K562 (cell line): ENCODE measurements around the gene DNAJB4. TPM values are rescaled to one million over a fixed set of nuclear protein-coding genes. Genes with fewer than 3 reads are reported as not detected.

Experiments
- ATAC-seq: fragments of 200-7000 bp; cut with Tn5 transposase; 3 replicates; pipeline ENCODE4 v1.9.1; 2020; ENCODE audit warnings: moderate library complexity
- Bru-seq: library from RNA; stranded (reverse); fragments of 400-500 nt; gene quantifications from one replicate; lab custom pipeline; 2021; lab: Mats Ljungman, UMichigan
- BruChase-seq, 2 experiments: library from RNA; stranded (reverse); fragments of 400-500 nt; gene quantifications; one replicate each; lab custom pipeline; 2021; lab: Mats Ljungman, UMichigan
- BruUV-seq: library from RNA; stranded (reverse); fragments of 400-500 nt; replicated peaks from 2 replicates; lab custom pipeline; 2021; lab: Mats Ljungman, UMichigan
- CTCF ChIA-PET: fragments of 300-600 bp; formaldehyde crosslinking; extraction: SDS; loops from one replicate; lab custom pipeline; 2021; ENCODE audit warnings: low intra/inter-chr PET ratio; lab: Yijun Ruan, JAX
- POLR2A ChIA-PET: fragments of 300-600, 350-650 bp; sonication (Branson Sonifier 250); formaldehyde crosslinking; extraction: SDS; loops from one replicate; lab custom pipeline; 2021; ENCODE audit warnings: antibody characterized with exemption, inconsistent platforms; lab: Yijun Ruan, JAX
- DNase-seq, 4 experiments: peaks; one replicate each; pipeline versions ENCODE4 v3.0.0 to v3.0.0-alpha.2; 2011 to 2018; ENCODE audit warnings: low spot score in 3 of 4, mixed read lengths in 3 of 4; ENCODE audit errors: extremely low read depth in 1 of 4
- FAIRE-seq: peaks from 2 replicates; lab custom pipeline; 2011; peaks lifted over from hg19 to GRCh38; lab: Jason Lieb, UNC
- H2AFZ ChIP-seq: 2 replicates; pipeline ENCODE4 v1.6.0; 2011; ENCODE audit warnings: low read depth, low read length, control low read depth, inconsistent platforms
- H3K27ac ChIP-seq: fragments of 200-600 bp; 3 replicates; pipeline ENCODE4 v1.8.0; 2011; ENCODE audit warnings: low read depth, mild to moderate bottlenecking, control low read depth, inconsistent platforms, low read length, moderate library complexity, mixed read lengths; ENCODE audit errors: extremely low read depth
- H3K27me3 ChIP-seq, 2 experiments: fragments of 300-600 bp in 1 of 2; 2 replicates in 1 of 2; 3 replicates in 1 of 2; pipeline versions ENCODE4 v1.6.0 to v1.8.0; 2011; ENCODE audit warnings: inconsistent platforms in 2 of 2, low read length in 2 of 2, mild to moderate bottlenecking in 1 of 2, mixed read lengths in 1 of 2, moderate library complexity in 1 of 2; ENCODE audit not compliant: control insufficient read depth in 2 of 2, insufficient read depth in 2 of 2
- H3K36me3 ChIP-seq: fragments of 300-600 bp; 3 replicates; pipeline ENCODE4 v1.8.0; 2011; ENCODE audit warnings: mild to moderate bottlenecking, low read length, inconsistent platforms; ENCODE audit not compliant: control insufficient read depth, insufficient read depth
- H3K4me1 ChIP-seq, 2 experiments: fragments of 200-600 bp in 1 of 2; replicated peaks in 1 of 2; 2 replicates in 1 of 2; 3 replicates in 1 of 2; pipeline versions ENCODE4 v1.5.1 to v1.8.0; 2011; ENCODE audit warnings: inconsistent platforms in 2 of 2, low read length in 2 of 2, mild to moderate bottlenecking in 1 of 2, mixed read lengths in 1 of 2, moderate library complexity in 1 of 2; ENCODE audit not compliant: control insufficient read depth in 2 of 2, insufficient read depth in 2 of 2
- H3K4me2 ChIP-seq: 2 replicates; pipeline ENCODE4 v1.6.1; 2011; ENCODE audit warnings: low read length, control low read depth, inconsistent platforms, mixed read lengths; ENCODE audit not compliant: insufficient read depth
- H3K4me3 ChIP-seq: fragments of 200-600 bp; sonication (generic), shearing (Covaris generic); 2 replicates; pipeline ENCODE4 v1.5.1; 2016; ENCODE audit warnings: control low read depth, inconsistent platforms
- H3K79me2 ChIP-seq: fragments of 200-600 bp; 3 replicates; pipeline ENCODE4 v1.8.0; 2011; ENCODE audit warnings: low read length, inconsistent platforms; ENCODE audit not compliant: control insufficient read depth, insufficient read depth
- H3K9ac ChIP-seq, 2 experiments: 2 replicates each; pipeline versions ENCODE4 v1.6.0 to v1.6.1; 2011; ENCODE audit warnings: low read depth in 2 of 2, low read length in 2 of 2, control low read depth in 1 of 2, inconsistent platforms in 1 of 2, mild to moderate bottlenecking in 1 of 2, mixed read lengths in 1 of 2; ENCODE audit not compliant: insufficient read depth in 1 of 2
- H3K9me1 ChIP-seq: one replicate; pipeline ENCODE4 v1.6.0; 2011; ENCODE audit warnings: inconsistent platforms, mild to moderate bottlenecking, low read length, moderate library complexity; ENCODE audit not compliant: control insufficient read depth, insufficient read depth
- H3K9me3 ChIP-seq: replicated peaks from 2 replicates; pipeline ENCODE4 v1.5.1; 2011; ENCODE audit warnings: low read depth, low read length, inconsistent platforms; ENCODE audit not compliant: control insufficient read depth, insufficient read depth
- H4K20me1 ChIP-seq: replicated peaks from 2 replicates; pipeline ENCODE4 v1.6.1; 2011; ENCODE audit warnings: low read length, inconsistent platforms, mixed read lengths; ENCODE audit not compliant: control insufficient read depth, insufficient read depth
- CREM ChIP-seq: IDR thresholded peaks from 2 replicates; pipeline ENCODE4 v1.6.1; 2014; ENCODE audit warnings: antibody characterized with exemption, low read depth
- HDGF ChIP-seq: fragments of 450-650 bp; IDR thresholded peaks from 2 replicates; pipeline ENCODE4 v1.6.1; 2016
- KDM5B ChIP-seq: fragments of 200-600 bp; sonication (generic); IDR thresholded peaks from 2 replicates; pipeline ENCODE4 v1.6.1; 2012; ENCODE audit warnings: low read depth, mild to moderate bottlenecking, moderate library complexity, low read length, control low read depth, inconsistent platforms; ENCODE audit not compliant: insufficient replicate concordance
- SIN3A ChIP-seq, 2 experiments: fragments of 150-350 bp in 1 of 2; IDR thresholded peaks; 2 replicates each; pipeline ENCODE4 v1.6.1; 2011 to 2016; ENCODE audit warnings: borderline replicate concordance in 2 of 2, low read depth in 2 of 2, low read length in 2 of 2, mild to moderate bottlenecking in 2 of 2, moderate library complexity in 2 of 2; ENCODE audit not compliant: control insufficient read depth in 1 of 2
- TEAD1 ChIP-seq, 2 experiments: fragments of 450-650 bp in 1 of 2; sonication (generic) in 1 of 2; formaldehyde crosslinking; IDR thresholded peaks; 2 replicates each; pipeline versions ENCODE4 v1.4.0 to v1.8.0; 2020 to 2022; ENCODE audit warnings: mild to moderate bottlenecking in 2 of 2, missing genetic modification reagents in 1 of 2
- WGBS: fragments of 100-300 bp; shearing (Covaris generic); methylation state at CpG from one replicate; pipeline ENCODE4 v1.1.6; 2016; ENCODE audit warnings: low coverage, mixed read lengths; ENCODE audit not compliant: insufficient coverage; ENCODE audit errors: missing lambda C conversion rate; 5-methylcytosine and 5-hydroxymethylcytosine counted together
- in situ Hi-C: fragments of 300-500 bp; cut with MboI; formaldehyde crosslinking; loops from 4 replicates; pipeline ENCODE4 v1.15.0; 2018; ENCODE audit warnings: inconsistent platforms, mixed read lengths
- intact Hi-C: fragments of 100-400 bp; cut with micrococcal nuclease; formaldehyde crosslinking; loops from 2 replicates; pipeline ENCODE4 v1.14.2; 2022
- long read RNA-seq, 3 experiments: library from polyadenylated mRNA in 2 of 3; library from RNA in 1 of 3; unstranded in 2 of 3; stranded (forward) in 1 of 3; transcript quantifications; one replicate each; pipeline ENCODE4 v2.0.0, GENCODE V29; 2019 to 2022
- polyA minus RNA-seq, 3 experiments: library from RNA; depleted of rRNA, polyadenylated mRNA; stranded (reverse); fragments of >200 nt; gene quantifications; 2 replicates each; pipeline ENCODE4 v1.2.3, GENCODE V29; 2011
- polyA plus RNA-seq, 8 experiments: library from polyadenylated mRNA; depleted of rRNA in 4 of 8; stranded (reverse) in 5 of 8; unstranded in 3 of 8; fragments of >200 nt; fragmentation: Nextera tagmentation in 2 of 8; fragmentation: Illumina TruSeq in 1 of 8; extraction: Ambion mirVana in 2 of 8; extraction: Trizol in 1 of 8; gene quantifications; 2 replicates each; pipeline versions ENCODE4 v1.2.1 to v1.2.3, GENCODE V29; 2011 to 2014; ENCODE audit warnings: inconsistent platforms in 1 of 8, missing spikeins in 1 of 8
- total RNA-seq, 7 experiments: library from RNA; depleted of rRNA in 6 of 7; stranded (reverse); fragments of >200 nt in 6 of 7; fragmentation: Illumina TruSeq in 2 of 7; extraction: Trizol in 2 of 7; gene quantifications; 2 replicates each; pipeline versions ENCODE4 v1.2.1 to v1.2.3, GENCODE V29; 2011 to 2021; ENCODE audit warnings: low replicate concordance in 1 of 7
- TF ChIP-seq, protein P1 (sequence below): fragments of 250-450 bp; sonication (Bioruptor Pico); IDR thresholded peaks from 2 replicates; pipeline ENCODE4 v1.5.1; 2021; ENCODE audit warnings: mild to moderate bottlenecking
- TF ChIP-seq, protein P2 (sequence below), 2 experiments: IDR thresholded peaks; 2 replicates each; pipeline ENCODE4 v1.6.1; 2012; ENCODE audit warnings: improper control_type of control experiment in 2 of 2, low read depth in 2 of 2, low read length in 2 of 2, borderline replicate concordance in 1 of 2
- TF ChIP-seq, protein P3 (sequence below): IDR thresholded peaks from 3 replicates; pipeline ENCODE4 v1.6.1; 2011; ENCODE audit warnings: borderline replicate concordance, mild to moderate bottlenecking; ENCODE audit not compliant: insufficient read length, insufficient read depth

DNAJB4 gene
- total RNA-seq (2011; cell fraction: chromatin; rRNA removed; ENCODE audit: low replicate concordance), result 20.6 and 59.9 TPM in 2 replicates
- total RNA-seq (2011; cell fraction: nucleolus; rRNA removed), result 16.6 and 21.7 TPM in 2 replicates
- total RNA-seq (2011; cell fraction: nucleoplasm; rRNA removed), result 45.6 and 71.6 TPM in 2 replicates
- total RNA-seq (2014; rRNA removed) (8.5 and 13.2 TPM in 2 replicates), total RNA-seq (2014; rRNA removed; fragmentation: Illumina TruSeq; extraction: Trizol) (22.5 and 33.2 TPM in 2 replicates), total RNA-seq (2015; rRNA removed; fragmentation: Illumina TruSeq; extraction: Trizol) (18.2 and 19.8 TPM in 2 replicates), total RNA-seq (2021) (17.8 and 20.5 TPM in 2 replicates), polyA plus RNA-seq (2011; rRNA removed) (15.2 and 23.5 TPM in 2 replicates), polyA plus RNA-seq (2014; fragmentation: Illumina TruSeq; extraction: Trizol) (16.5 and 17.5 TPM in 2 replicates), polyA plus RNA-seq (2014; fragmentation: Nextera tagmentation; extraction: Ambion mirVana) (10 to 100 TPM; 18.3 to 27.7 TPM), polyA plus RNA-seq (2014; rRNA removed) (15.3 and 20.7 TPM in 2 replicates), polyA minus RNA-seq (2011; rRNA and poly(A)+ RNA removed) (32.3 and 45.6 TPM in 2 replicates), Bru-seq, nascent RNA (percentile 94 among the genes with signal in this experiment), BruChase-seq, experiment 1, labeled RNA remaining after a 2-hour chase (percentile 88 among the genes with signal in this experiment), BruChase-seq, experiment 2, labeled RNA remaining after a 6-hour chase (percentile 90 among the genes with signal in this experiment)
- polyA plus RNA-seq (2011; cell fraction: cytosol; rRNA removed), result 1.8 and 5.4 TPM in 2 replicates
- polyA plus RNA-seq (2011; cell fraction: nucleus; rRNA removed), result 6.4 and 7.9 TPM in 2 replicates
- 11.4 and 15.5 TPM in 2 replicates for polyA plus RNA-seq (2012)
- polyA minus RNA-seq (2011; cell fraction: cytosol; rRNA and poly(A)+ RNA removed), result 9.8 and 10.6 TPM in 2 replicates
- 19.0 and 37.7 TPM in 2 replicates for polyA minus RNA-seq (2011; cell fraction: nucleus; rRNA and poly(A)+ RNA removed)
- long read RNA-seq, experiment 1, transcript DNAJB4-201 (3 exons, 2,988 nt), result major isoform, 31 of 39 reads
- long read RNA-seq, experiment 1, partial matches to known transcripts, result 2 of 39 reads
- long read RNA-seq, experiment 1, other reads (novel, unspliced or antisense), result 2 of 39 reads
- long read RNA-seq, experiment 2, partial matches to known transcripts, result 1 of 1 reads
- long read RNA-seq, experiment 2, other reads (novel, unspliced or antisense), result 0 of 1 reads
- long read RNA-seq, experiment 3, transcript DNAJB4-201 (3 exons, 2,988 nt), result major isoform, 6 of 13 reads
- long read RNA-seq, experiment 3, transcript DNAJB4-206 (3 exons, 949 nt), result minor isoform, 5 of 13 reads
- long read RNA-seq, experiment 3, partial matches to known transcripts, result 2 of 13 reads
- long read RNA-seq, experiment 3, other reads (novel, unspliced or antisense), result 0 of 13 reads

DNA sequence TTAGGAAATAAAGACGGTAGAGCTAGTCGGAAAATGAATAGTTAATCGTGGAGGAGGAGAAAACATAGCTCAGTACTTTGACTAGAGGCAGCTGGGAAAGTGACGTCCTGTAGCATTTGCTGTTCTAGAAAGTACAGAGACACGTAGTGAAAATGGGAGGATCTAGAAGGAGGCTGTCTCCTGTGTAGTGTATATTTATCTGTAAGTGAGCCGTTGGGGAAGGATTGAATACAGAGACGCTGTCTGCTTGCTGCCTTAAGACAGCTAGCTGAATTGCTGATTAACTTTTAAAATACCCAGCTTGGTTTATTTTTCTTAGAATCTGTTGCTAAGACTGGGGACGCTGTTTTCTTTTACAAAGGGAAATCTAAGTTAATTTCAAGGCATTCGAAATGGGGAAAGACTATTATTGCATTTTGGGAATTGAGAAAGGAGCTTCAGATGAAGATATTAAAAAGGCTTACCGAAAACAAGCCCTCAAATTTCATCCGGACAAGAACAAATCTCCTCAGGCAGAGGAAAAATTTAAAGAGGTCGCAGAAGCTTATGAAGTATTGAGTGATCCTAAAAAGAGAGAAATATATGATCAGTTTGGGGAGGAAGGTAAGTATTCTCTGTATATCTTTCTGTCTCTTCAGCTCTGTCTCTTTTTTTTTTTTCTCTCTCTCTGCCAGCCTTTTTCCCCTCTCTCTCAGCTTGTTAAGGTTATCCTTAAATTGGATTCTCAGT, at the start of gene DNAJB4:
Gene DNAJB4, plus strand, starts transcription at position 221 of the 729 bp plus-strand sequence. Its CDS starts 172 bp downstream, at position 393.
- peak within 1 kb of the TSS; percentile 21 to 88; a peak in 3 of 4 replicates for H3K9ac ChIP-seq
- in situ Hi-C loops, result loop anchor here (10.0 kb wide), 1 partner anchor 110 kb away; no protein-coding TSS in a partner anchor
- peaks cover 3% of the 10 kb centered on the region; the same call in 1 of the 2 replicates for H4K20me1 ChIP-seq
- peak within 1 kb of the TSS; percentile 49 for H3K4me3 ChIP-seq
- H3K4me1 ChIP-seq, result peaks cover 0 to 5% of the 10 kb centered on the region in 2 experiments; a peak in 3 of 5 replicates
- CTCF ChIA-PET, result interaction anchor here (0.6 to 0.9 kb wide), 2 partner anchors 15 to 25 kb away, joined by 3 read pairs; no protein-coding TSS in a partner anchor
- peak within 1 kb of the TSS; percentile 79 for H3K4me2 ChIP-seq
- intact Hi-C loops, result loop anchor here (1.0 to 5.0 kb wide), 5 partner anchors 26 to 324 kb away; partner anchors contain the start of genes FUBP1 and USP33
- DNase-seq (peak; percentile 66 to 96 (median 72)), FAIRE-seq (peak; percentile 91), ATAC-seq (peak; percentile 84)
- H2AFZ ChIP-seq, result peak within 1 kb of the TSS; percentile 85
- no peaks in the 10 kb centered on the region; the same call in 2 of the 3 replicates for H3K36me3 ChIP-seq
- peak within 1 kb of the TSS; percentile 96 for H3K27ac ChIP-seq
- H3K27me3 ChIP-seq, result no peaks in the 10 kb centered on the region
- H3K79me2 ChIP-seq, result peaks cover 76% of the 10 kb centered on the region
- BruUV-seq, result TSS peak; percentile 61
- WGBS, result 3% methylated on average over 12 of the region's 12 CpGs
- no peaks in the 10 kb centered on the region for H3K9me1 ChIP-seq
- H3K9me3 ChIP-seq, result no peaks in the 10 kb centered on the region
- POLR2A ChIA-PET, result interaction anchor here (0.6 to 10.5 kb wide), 37 partner anchors 8 to 1106 kb away, joined by 3 to 199 read pairs (median 5); partner anchors contain the start of gene FUBP1
- TF ChIP-seq, protein P1, sequence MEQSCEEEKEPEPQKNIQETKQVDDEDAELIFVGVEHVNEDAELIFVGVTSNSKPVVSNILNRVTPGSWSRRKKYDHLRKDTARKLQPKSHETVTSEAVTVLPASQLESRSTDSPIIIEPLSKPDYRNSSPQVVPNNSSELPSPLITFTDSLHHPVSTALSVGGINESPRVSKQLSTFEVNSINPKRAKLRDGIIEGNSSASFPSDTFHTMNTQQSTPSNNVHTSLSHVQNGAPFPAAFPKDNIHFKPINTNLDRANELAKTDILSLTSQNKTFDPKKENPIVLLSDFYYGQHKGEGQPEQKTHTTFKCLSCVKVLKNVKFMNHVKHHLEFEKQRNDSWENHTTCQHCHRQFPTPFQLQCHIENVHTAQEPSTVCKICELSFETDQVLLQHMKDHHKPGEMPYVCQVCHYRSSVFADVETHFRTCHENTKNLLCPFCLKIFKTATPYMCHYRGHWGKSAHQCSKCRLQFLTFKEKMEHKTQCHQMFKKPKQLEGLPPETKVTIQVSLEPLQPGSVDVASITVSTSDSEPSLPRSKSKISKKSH (CRISPR knock-in tag), result no peak
- TF ChIP-seq, protein P2, sequence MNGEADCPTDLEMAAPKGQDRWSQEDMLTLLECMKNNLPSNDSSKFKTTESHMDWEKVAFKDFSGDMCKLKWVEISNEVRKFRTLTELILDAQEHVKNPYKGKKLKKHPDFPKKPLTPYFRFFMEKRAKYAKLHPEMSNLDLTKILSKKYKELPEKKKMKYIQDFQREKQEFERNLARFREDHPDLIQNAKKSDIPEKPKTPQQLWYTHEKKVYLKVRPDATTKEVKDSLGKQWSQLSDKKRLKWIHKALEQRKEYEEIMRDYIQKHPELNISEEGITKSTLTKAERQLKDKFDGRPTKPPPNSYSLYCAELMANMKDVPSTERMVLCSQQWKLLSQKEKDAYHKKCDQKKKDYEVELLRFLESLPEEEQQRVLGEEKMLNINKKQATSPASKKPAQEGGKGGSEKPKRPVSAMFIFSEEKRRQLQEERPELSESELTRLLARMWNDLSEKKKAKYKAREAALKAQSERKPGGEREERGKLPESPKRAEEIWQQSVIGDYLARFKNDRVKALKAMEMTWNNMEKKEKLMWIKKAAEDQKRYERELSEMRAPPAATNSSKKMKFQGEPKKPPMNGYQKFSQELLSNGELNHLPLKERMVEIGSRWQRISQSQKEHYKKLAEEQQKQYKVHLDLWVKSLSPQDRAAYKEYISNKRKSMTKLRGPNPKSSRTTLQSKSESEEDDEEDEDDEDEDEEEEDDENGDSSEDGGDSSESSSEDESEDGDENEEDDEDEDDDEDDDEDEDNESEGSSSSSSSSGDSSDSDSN (IDR thresholded peaks at IDR 0.05; ENCODE audit: borderline replicate concordance in 1 of 2, low read depth in 2 of 2, low read length in 2 of 2), result no peak
- TF ChIP-seq SIN3A (IDR thresholded peaks at IDR 0.05; ENCODE audit: borderline replicate concordance in 2 of 2, control insufficient read depth in 1 of 2, low read depth in 2 of 2, low read length in 2 of 2) (peak; percentile 29 to 47; a peak in 1 of 4 replicates), TEAD1 (CRISPR knock-in tag; IDR thresholded peaks at IDR 0.05) (no peak), HDGF (no peak), CREM (peak; percentile 89), KDM5B (no peak)
- TF ChIP-seq, protein P3, sequence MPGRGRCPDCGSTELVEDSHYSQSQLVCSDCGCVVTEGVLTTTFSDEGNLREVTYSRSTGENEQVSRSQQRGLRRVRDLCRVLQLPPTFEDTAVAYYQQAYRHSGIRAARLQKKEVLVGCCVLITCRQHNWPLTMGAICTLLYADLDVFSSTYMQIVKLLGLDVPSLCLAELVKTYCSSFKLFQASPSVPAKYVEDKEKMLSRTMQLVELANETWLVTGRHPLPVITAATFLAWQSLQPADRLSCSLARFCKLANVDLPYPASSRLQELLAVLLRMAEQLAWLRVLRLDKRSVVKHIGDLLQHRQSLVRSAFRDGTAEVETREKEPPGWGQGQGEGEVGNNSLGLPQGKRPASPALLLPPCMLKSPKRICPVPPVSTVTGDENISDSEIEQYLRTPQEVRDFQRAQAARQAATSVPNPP, result no peak
